Measurements from ENCODE around the gene MGLL.

DNA sequence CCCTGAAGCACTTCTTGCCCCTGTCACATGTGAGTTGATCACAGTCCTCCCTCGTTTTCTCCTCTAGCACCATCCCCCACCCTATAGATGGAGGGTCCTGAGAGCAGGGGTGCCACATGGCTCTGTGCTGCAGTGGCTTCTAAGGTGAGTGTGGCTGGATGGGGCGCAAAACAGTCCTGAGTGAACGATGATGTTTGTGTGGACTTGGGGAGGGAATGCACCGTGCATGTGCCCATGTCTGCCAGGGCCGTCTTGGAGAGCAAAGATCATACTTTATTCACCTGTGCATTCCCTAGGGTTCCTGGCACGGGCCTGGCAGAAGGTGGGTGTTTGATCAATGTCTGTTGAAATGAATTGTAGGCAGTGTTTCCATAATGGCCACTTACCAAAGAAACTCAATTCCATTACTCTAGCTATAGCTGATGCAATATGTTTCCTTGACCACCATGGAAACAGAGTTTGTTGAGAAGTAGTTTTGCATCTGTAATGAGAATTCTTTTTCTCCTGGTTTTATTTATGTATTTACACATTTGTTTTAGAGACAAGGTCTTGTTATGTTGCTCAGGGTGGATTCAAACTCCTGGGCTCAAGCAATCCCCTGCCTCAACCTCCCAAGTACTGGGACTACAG, 91.5 kb downstream of the MGLL start:
- TF ChIP-seq, protein P1, sequence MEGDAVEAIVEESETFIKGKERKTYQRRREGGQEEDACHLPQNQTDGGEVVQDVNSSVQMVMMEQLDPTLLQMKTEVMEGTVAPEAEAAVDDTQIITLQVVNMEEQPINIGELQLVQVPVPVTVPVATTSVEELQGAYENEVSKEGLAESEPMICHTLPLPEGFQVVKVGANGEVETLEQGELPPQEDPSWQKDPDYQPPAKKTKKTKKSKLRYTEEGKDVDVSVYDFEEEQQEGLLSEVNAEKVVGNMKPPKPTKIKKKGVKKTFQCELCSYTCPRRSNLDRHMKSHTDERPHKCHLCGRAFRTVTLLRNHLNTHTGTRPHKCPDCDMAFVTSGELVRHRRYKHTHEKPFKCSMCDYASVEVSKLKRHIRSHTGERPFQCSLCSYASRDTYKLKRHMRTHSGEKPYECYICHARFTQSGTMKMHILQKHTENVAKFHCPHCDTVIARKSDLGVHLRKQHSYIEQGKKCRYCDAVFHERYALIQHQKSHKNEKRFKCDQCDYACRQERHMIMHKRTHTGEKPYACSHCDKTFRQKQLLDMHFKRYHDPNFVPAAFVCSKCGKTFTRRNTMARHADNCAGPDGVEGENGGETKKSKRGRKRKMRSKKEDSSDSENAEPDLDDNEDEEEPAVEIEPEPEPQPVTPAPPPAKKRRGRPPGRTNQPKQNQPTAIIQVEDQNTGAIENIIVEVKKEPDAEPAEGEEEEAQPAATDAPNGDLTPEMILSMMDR (conservative IDR thresholded peaks at IDR 0.05): no peak
- no peak for TF ChIP-seq ZFX (IDR thresholded peaks at IDR 0.05)

Measured in C4-2B (cell line).